ENCODE measurements around the gene STYXL1. TPM values are rescaled to one million over a fixed set of nuclear protein-coding genes. Genes with fewer than 3 reads are reported as not detected.

The STYXL1 gene
- total RNA-seq, 1 experiment from 2014 or later = 30.5 TPM

DNA sequence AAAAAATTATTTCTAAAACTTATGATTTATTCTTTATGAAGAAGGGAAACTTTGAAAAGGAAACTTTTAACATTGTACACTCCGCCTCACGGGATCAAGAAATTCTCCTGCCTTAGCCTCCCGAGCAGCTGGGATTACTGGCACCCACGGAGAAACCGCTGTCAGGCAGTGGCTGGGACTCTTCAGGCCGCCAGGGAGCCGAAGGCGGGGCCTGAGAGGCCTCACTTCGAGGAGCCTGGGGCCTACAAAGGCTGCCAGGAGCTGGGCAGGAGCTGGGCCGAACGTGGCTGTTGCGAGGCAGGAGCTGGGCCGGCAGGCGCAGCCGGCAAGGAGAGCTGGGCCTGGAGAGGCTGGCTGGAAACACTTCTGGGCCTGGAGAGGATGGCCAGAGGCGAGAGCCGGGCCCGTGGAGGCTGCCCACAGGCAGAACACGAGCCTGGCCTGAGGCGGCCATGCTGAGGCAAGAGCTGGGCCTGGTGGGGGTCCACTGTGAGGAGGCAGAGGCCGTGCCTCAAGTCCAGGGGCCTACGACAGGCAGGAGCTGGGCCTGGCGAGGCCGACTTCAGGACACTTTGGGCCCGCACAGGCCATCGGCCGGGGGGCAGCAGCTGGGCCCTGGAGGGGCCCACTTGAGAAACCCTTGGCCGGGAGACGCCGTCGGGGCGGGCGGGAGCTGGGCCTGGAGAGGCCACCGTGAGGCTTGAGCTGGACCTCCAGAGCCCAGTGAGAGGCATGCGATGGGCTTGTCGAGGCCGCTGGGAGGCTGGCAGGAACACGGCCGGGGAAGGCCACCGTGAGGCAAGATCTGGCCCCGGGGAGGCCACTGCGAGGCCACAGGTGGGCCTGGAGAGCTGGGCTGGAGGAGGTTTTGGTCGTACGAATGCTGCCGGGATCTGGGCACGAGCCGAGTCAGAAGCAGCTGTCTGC lies 23.8 kb upstream of the STYXL1 start:
- no peaks in the 10 kb centered on the region for H3K79me2 ChIP-seq (ENCODE audit: low read length)
- no peak for DNase-seq
- no peaks in the 10 kb centered on the region for H3K27me3 ChIP-seq (ENCODE audit: low read length)
- no peak overlapping the region for H2AFZ ChIP-seq (ENCODE audit: low read length)
- H3K27ac ChIP-seq (ENCODE audit: low read length) = no peak overlapping the region
- no peak overlapping the region for H3K4me2 ChIP-seq (ENCODE audit: low read depth, low read length, poor library complexity, severe bottlenecking)
- no peak overlapping the region for H3K4me3 ChIP-seq (ENCODE audit: low read length)
- H3K4me1 ChIP-seq (ENCODE audit: low read length) = no peaks in the 10 kb centered on the region
- H3K9me2 ChIP-seq (replicated peaks; ENCODE audit: insufficient read depth, low read length) = no peaks in the 10 kb centered on the region
- H4K20me1 ChIP-seq (ENCODE audit: insufficient read depth, low read depth, low read length) = no peaks in the 10 kb centered on the region
- H3K9ac ChIP-seq (ENCODE audit: low read length) = no peak overlapping the region
- H3K9me3 ChIP-seq (ENCODE audit: low read length) = no peaks in the 10 kb centered on the region
- H3K36me3 ChIP-seq (ENCODE audit: insufficient read depth, low read length) = no peaks in the 10 kb centered on the region

- no peak for DNase-seq
- Histone ChIP-seq H3K27me3 (ENCODE audit: low read length) (no peaks in the 10 kb centered on the region), H4K20me1 (ENCODE audit: insufficient read depth, low read depth, low read length) (no peaks in the 10 kb centered on the region; the same call in 1 of the 2 replicates), H3K9ac (ENCODE audit: low read length) (no peak overlapping the region), H3K9me2 (replicated peaks; ENCODE audit: insufficient read depth, low read length) (no peaks in the 10 kb centered on the region), H3K27ac (ENCODE audit: low read length) (no peak overlapping the region), H3K4me2 (ENCODE audit: low read depth, low read length, poor library complexity, severe bottlenecking) (no peak overlapping the region), H3K9me3 (ENCODE audit: low read length) (no peaks in the 10 kb centered on the region), H3K36me3 (ENCODE audit: insufficient read depth, low read length) (peaks cover 5% of the 10 kb centered on the region), H3K4me1 (ENCODE audit: low read length) (no peaks in the 10 kb centered on the region), H3K79me2 (ENCODE audit: low read length) (no peaks in the 10 kb centered on the region), H3K4me3 (ENCODE audit: low read length) (no peak overlapping the region), H2AFZ (ENCODE audit: low read length) (no peak overlapping the region)
Measured at GRCh38 chr7:76069238-76069638, 21.4 kb upstream of the STYXL1 start.

DNA sequence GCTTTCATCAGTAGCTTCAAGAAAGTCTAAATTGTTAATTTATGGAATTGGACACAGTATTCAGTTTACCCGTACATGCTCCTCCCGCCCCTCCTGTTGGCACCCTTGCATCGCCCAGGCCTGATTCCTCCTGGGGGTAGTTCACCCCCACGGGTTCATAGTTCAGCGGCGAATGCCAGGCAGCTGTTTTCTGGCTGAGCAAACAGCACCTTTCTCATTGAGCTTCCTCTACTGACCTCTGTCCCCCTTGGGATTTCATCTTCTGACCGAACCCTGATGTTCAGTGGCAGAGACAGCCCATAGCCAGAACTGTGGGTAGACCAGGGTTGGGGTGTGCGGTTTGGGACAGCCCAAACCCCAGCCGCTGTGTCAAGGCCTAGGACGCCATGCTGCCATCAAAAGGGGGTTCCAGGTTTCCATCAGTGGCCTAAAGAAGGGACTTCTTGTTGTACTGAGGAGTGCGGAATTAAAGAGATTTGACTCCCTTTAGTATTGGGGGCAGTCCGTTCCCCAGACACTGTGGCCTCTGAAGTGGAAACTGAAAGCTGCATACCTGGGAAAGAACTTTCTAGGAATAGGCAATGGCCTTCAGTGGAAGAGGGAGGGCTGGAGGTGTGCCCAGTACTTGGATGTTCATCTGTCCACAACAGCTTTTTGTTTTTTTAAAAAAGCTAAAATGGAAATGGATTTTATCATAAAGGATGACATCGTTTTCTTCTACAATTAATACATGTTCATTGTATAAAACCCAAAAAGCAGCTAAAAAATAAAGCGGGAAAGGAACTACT lies 19.1 kb upstream of the STYXL1 start:
- Histone ChIP-seq H3K27ac (ENCODE audit: low read length) (no peak overlapping the region), H3K9me2 (replicated peaks; ENCODE audit: insufficient read depth, low read length) (no peaks in the 10 kb centered on the region), H3K9ac (ENCODE audit: low read length) (no peak overlapping the region), H3K4me2 (ENCODE audit: low read depth, low read length, poor library complexity, severe bottlenecking) (no peak overlapping the region), H2AFZ (ENCODE audit: low read length) (no peak overlapping the region), H3K36me3 (ENCODE audit: insufficient read depth, low read length) (peaks cover 8% of the 10 kb centered on the region), H3K79me2 (ENCODE audit: low read length) (no peaks in the 10 kb centered on the region), H3K4me1 (ENCODE audit: low read length) (no peaks in the 10 kb centered on the region), H3K9me3 (ENCODE audit: low read length) (no peaks in the 10 kb centered on the region), H3K4me3 (ENCODE audit: low read length) (no peak overlapping the region), H3K27me3 (ENCODE audit: low read length) (no peaks in the 10 kb centered on the region), H4K20me1 (ENCODE audit: insufficient read depth, low read depth, low read length) (peaks cover 10% of the 10 kb centered on the region)
- no peak for DNase-seq

DNA sequence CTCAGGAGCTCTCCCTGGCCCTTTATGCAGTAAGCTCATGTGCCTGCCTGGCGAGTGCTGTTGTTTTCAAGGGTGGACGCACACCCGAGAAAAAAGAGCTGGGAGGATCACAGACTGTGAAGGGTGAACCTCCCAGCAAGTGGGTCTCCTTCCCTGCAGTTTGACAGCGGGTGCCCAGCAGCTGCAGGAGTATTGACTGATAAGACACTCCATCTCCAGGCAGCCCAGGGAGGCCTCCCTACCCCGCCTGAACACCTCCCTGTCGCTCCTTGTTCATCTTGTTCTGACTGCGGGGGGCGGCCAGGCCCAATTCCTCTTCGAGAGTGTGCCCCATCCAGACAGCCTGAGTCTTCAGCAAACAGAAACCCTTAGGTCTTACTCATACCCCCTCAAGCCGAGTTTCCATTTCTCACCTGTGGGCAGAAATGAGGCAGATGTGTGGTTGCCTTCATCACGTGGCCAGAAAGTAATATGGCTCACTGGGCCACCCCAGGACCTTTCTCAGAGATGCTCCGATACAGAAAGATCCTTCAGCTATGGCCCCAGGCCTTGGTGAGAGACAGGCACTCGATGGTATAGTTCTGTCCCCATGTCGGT lies 17.3 kb upstream of the STYXL1 start:
- H3K4me1 ChIP-seq (ENCODE audit: low read length) = no peaks in the 10 kb centered on the region

DNA sequence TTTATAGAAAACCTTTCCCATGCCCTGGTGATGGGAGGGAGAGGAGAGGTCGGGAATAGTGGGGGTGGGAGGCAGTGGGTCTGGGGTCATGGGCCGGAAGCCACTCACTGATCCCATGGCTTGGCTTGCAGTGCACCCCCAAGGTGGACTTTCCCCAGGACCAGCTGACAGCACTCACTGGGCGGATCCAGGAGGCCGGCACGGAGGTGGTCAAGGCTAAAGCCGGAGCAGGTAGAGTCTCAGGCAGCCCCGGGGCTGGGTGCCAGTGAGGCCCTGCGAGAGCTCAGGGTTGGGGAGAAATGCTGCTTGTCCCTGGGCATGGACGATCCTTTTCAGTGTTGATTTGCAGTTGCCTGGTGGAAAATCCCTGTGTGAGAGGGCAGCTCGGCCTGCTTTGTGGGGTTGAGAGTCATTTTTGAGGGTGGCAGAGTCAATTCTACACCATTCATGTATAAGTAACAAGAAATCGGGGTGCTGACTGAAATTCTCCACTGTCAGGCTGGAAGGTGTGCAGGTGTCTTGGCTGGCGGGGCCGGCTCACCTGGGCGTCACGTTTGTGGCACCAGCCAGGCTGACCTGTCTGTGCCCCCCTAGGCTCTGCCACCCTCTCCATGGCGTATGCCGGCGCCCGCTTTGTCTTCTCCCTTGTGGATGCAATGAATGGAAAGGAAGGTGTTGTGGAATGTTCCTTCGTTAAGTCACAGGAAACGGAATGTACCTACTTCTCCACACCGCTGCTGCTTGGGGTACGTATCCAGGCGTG lies 16.6 kb upstream of the STYXL1 start:
- H3K4me2 ChIP-seq (ENCODE audit: low read depth, low read length, poor library complexity, severe bottlenecking) = no peak overlapping the region
- no peak overlapping the region for H3K4me3 ChIP-seq (ENCODE audit: low read length)
- H3K9me3 ChIP-seq (ENCODE audit: low read length) = no peaks in the 10 kb centered on the region
- no peak for DNase-seq
- no peak overlapping the region for H3K9ac ChIP-seq (ENCODE audit: low read length)
- H3K27ac ChIP-seq (ENCODE audit: low read length) = no peak overlapping the region
- H3K79me2 ChIP-seq (ENCODE audit: low read length) = no peaks in the 10 kb centered on the region
- H4K20me1 ChIP-seq (ENCODE audit: insufficient read depth, low read depth, low read length) = peaks cover 10% of the 10 kb centered on the region
- no peaks in the 10 kb centered on the region for H3K9me2 ChIP-seq (replicated peaks; ENCODE audit: insufficient read depth, low read length)
- H2AFZ ChIP-seq (ENCODE audit: low read length) = no peak overlapping the region
- H3K27me3 ChIP-seq (ENCODE audit: low read length) = no peaks in the 10 kb centered on the region
- peaks cover 20% of the 10 kb centered on the region for H3K36me3 ChIP-seq (ENCODE audit: insufficient read depth, low read length)
- H3K4me1 ChIP-seq (ENCODE audit: low read length) = no peaks in the 10 kb centered on the region

More for the DNA sequence above, 17.3 kb upstream of the STYXL1 start:
- Histone ChIP-seq H3K4me3 (ENCODE audit: low read length) (no peak overlapping the region), H3K9ac (ENCODE audit: low read length) (no peak overlapping the region), H3K4me2 (ENCODE audit: low read depth, low read length, poor library complexity, severe bottlenecking) (no peak overlapping the region), H4K20me1 (ENCODE audit: insufficient read depth, low read depth, low read length) (peaks cover 10% of the 10 kb centered on the region), H3K9me2 (replicated peaks; ENCODE audit: insufficient read depth, low read length) (no peaks in the 10 kb centered on the region), H3K36me3 (ENCODE audit: insufficient read depth, low read length) (peaks cover 16% of the 10 kb centered on the region), H3K9me3 (ENCODE audit: low read length) (no peaks in the 10 kb centered on the region), H3K27ac (ENCODE audit: low read length) (no peak overlapping the region), H3K79me2 (ENCODE audit: low read length) (no peaks in the 10 kb centered on the region), H2AFZ (ENCODE audit: low read length) (no peak overlapping the region), H3K27me3 (ENCODE audit: low read length) (no peaks in the 10 kb centered on the region)
- DNase-seq = no peak

GRCh38 chr7:76063525-76063924 lies 15.7 kb upstream of the STYXL1 start:
- Histone ChIP-seq H3K4me3 (ENCODE audit: low read length) (no peak overlapping the region), H3K9me3 (ENCODE audit: low read length) (no peaks in the 10 kb centered on the region), H3K9ac (ENCODE audit: low read length) (no peak overlapping the region), H2AFZ (ENCODE audit: low read length) (no peak overlapping the region), H3K4me1 (ENCODE audit: low read length) (no peaks in the 10 kb centered on the region), H3K79me2 (ENCODE audit: low read length) (no peaks in the 10 kb centered on the region), H3K27me3 (ENCODE audit: low read length) (no peaks in the 10 kb centered on the region), H4K20me1 (ENCODE audit: insufficient read depth, low read depth, low read length) (peaks cover 10% of the 10 kb centered on the region), H3K4me2 (ENCODE audit: low read depth, low read length, poor library complexity, severe bottlenecking) (no peak overlapping the region), H3K9me2 (replicated peaks; ENCODE audit: insufficient read depth, low read length) (no peaks in the 10 kb centered on the region), H3K27ac (ENCODE audit: low read length) (no peak overlapping the region), H3K36me3 (ENCODE audit: insufficient read depth, low read length) (peaks cover 23% of the 10 kb centered on the region)
- DNase-seq = no peak

- no peak overlapping the region for H3K27ac ChIP-seq (ENCODE audit: low read length)
- H3K4me3 ChIP-seq (ENCODE audit: low read length) = no peak overlapping the region
- no peaks in the 10 kb centered on the region for H3K27me3 ChIP-seq (ENCODE audit: low read length)
- no peak for DNase-seq
- no peak overlapping the region for H3K9ac ChIP-seq (ENCODE audit: low read length)
- no peak overlapping the region for H2AFZ ChIP-seq (ENCODE audit: low read length)
- H3K36me3 ChIP-seq (ENCODE audit: insufficient read depth, low read length) = peaks cover 25% of the 10 kb centered on the region
- no peaks in the 10 kb centered on the region for H3K4me1 ChIP-seq (ENCODE audit: low read length)
- no peaks in the 10 kb centered on the region for H3K9me2 ChIP-seq (replicated peaks; ENCODE audit: insufficient read depth, low read length)
- H3K79me2 ChIP-seq (ENCODE audit: low read length) = no peaks in the 10 kb centered on the region
- H3K4me2 ChIP-seq (ENCODE audit: low read depth, low read length, poor library complexity, severe bottlenecking) = no peak overlapping the region
- peaks cover 10% of the 10 kb centered on the region for H4K20me1 ChIP-seq (ENCODE audit: insufficient read depth, low read depth, low read length)
- H3K9me3 ChIP-seq (ENCODE audit: low read length) = no peaks in the 10 kb centered on the region
Measured at GRCh38 chr7:76063114-76063513, 15.3 kb upstream of the STYXL1 start.
